ENCODE measurements around the gene RHBDL3.
A peak's percentile ranks its signal among the peaks of the same experiment; 100 is the strongest.

RHBDL3 gene

DNA sequence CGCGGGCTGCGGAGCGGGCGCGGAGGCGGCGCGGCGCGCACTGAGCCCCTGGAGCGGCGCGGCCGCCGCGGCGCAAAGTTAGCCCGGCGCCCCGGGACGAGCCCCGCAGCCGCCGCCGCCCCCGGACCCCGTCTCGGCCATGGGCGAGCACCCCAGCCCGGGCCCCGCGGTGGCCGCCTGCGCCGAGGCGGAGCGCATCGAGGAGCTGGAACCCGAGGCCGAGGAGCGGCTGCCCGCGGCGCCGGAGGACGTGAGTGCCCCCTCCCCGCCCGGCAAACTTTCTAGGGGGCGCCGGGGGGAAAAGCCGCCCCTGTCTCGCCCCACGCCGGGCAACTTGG lies 388 bp downstream of the RHBDL3 start:
- WGBS (ENCODE audit: insufficient coverage, insufficient read length): no CpG with 5 or more reads among the region's 55 CpGs
- H3K27me3 ChIP-seq (ENCODE audit: control insufficient read depth, insufficient read depth, low read length): peaks cover 14% of the 10 kb centered on the region; the same call in 1 of the 2 replicates
- peak overlapping the region; percentile 79 for H3K4me3 ChIP-seq (ENCODE audit: low read length)

GRCh38 chr17:32266389-32267301 lies 1.0 kb downstream of the RHBDL3 start:
- Histone ChIP-seq H3K4me1 (ENCODE audit: control insufficient read depth, insufficient read depth, low read length) (peaks cover 5% of the 10 kb centered on the region), H3K27me3 (ENCODE audit: control insufficient read depth, insufficient read depth, low read length) (peaks cover 14% of the 10 kb centered on the region; the same call in 1 of the 2 replicates), H3K36me3 (ENCODE audit: control insufficient read depth, insufficient read depth, low read length) (no peaks in the 10 kb centered on the region), H3K27ac (ENCODE audit: low read length) (no peak overlapping the region), H3K9me3 (ENCODE audit: control insufficient read depth, insufficient read depth, low read length) (no peaks in the 10 kb centered on the region), H3K4me3 (ENCODE audit: low read length) (peak overlapping the region; percentile 79)
- no peak for DNase-seq (ENCODE audit: low read depth, low spot score)
- WGBS (ENCODE audit: insufficient coverage, insufficient read length): no CpG with 5 or more reads among the region's 78 CpGs

More for the DNA sequence above, 388 bp downstream of the RHBDL3 start:
- no peak for DNase-seq (ENCODE audit: low read depth, low spot score)
- no peaks in the 10 kb centered on the region for H3K9me3 ChIP-seq (ENCODE audit: control insufficient read depth, insufficient read depth, low read length)
- H3K36me3 ChIP-seq (ENCODE audit: control insufficient read depth, insufficient read depth, low read length): no peaks in the 10 kb centered on the region
- H3K4me1 ChIP-seq (ENCODE audit: control insufficient read depth, insufficient read depth, low read length): peaks cover 5% of the 10 kb centered on the region
- no peak overlapping the region for H3K27ac ChIP-seq (ENCODE audit: low read length)

GRCh38 chr17:32267690-32268205 lies 2.1 kb downstream of the RHBDL3 start:
- Histone ChIP-seq H3K9me3 (ENCODE audit: control insufficient read depth, insufficient read depth, low read length) (no peaks in the 10 kb centered on the region), H3K36me3 (ENCODE audit: control insufficient read depth, insufficient read depth, low read length) (no peaks in the 10 kb centered on the region), H3K4me1 (ENCODE audit: control insufficient read depth, insufficient read depth, low read length) (peaks cover 5% of the 10 kb centered on the region), H3K4me3 (ENCODE audit: low read length) (no peak overlapping the region), H3K27ac (ENCODE audit: low read length) (no peak overlapping the region), H3K27me3 (ENCODE audit: control insufficient read depth, insufficient read depth, low read length) (peaks cover 14% of the 10 kb centered on the region; the same call in 1 of the 2 replicates)
- DNase-seq (ENCODE audit: low read depth, low spot score): no peak
- no CpG with 5 or more reads among the region's 10 CpGs for WGBS (ENCODE audit: insufficient coverage, insufficient read length)

DNA sequence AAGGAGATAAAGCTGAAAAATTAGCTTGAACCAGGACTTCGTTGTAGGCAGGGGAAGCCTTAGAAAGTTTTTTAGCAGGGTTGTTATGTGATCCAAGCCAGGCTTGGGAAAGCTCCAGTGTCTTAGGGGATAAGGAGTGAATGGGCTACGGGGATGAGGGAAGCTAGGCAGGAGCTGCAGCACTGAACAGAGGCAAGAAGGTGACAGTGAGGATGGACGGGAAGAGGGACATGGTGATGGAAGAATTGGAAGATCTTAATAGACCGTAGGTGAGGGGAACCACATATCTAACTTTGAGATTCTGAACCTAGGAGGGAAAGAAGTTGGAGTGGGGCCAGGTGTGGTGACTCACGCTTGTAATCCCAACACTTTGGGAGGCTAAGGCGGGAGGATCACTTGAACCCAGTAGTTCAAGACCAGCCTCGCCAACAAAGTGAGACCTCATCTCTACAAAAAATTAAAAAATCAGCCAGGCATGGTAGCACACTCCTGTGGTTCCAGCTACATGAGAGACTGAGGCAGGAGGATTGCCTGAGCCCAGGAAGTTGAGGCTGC lies 3.2 kb downstream of the RHBDL3 start:
- Histone ChIP-seq H3K36me3 (ENCODE audit: control insufficient read depth, insufficient read depth, low read length) (no peaks in the 10 kb centered on the region), H3K4me3 (ENCODE audit: low read length) (no peak overlapping the region), H3K27ac (ENCODE audit: low read length) (no peak overlapping the region), H3K4me1 (ENCODE audit: control insufficient read depth, insufficient read depth, low read length) (peaks cover 5% of the 10 kb centered on the region), H3K27me3 (ENCODE audit: control insufficient read depth, insufficient read depth, low read length) (peaks cover 14% of the 10 kb centered on the region; the same call in 1 of the 2 replicates), H3K9me3 (ENCODE audit: control insufficient read depth, insufficient read depth, low read length) (no peaks in the 10 kb centered on the region)
- DNase-seq (ENCODE audit: low read depth, low spot score): no peak
- WGBS (ENCODE audit: insufficient coverage, insufficient read length): no CpG with 5 or more reads among the region's 7 CpGs

GRCh38 chr17:32269377-32269776 lies 3.7 kb downstream of the RHBDL3 start:
- Histone ChIP-seq H3K27me3 (ENCODE audit: control insufficient read depth, insufficient read depth, low read length) (peaks cover 13% of the 10 kb centered on the region; the same call in 1 of the 2 replicates), H3K4me3 (ENCODE audit: low read length) (no peak overlapping the region), H3K36me3 (ENCODE audit: control insufficient read depth, insufficient read depth, low read length) (no peaks in the 10 kb centered on the region), H3K27ac (ENCODE audit: low read length) (no peak overlapping the region), H3K9me3 (ENCODE audit: control insufficient read depth, insufficient read depth, low read length) (no peaks in the 10 kb centered on the region), H3K4me1 (ENCODE audit: control insufficient read depth, insufficient read depth, low read length) (peaks cover 3% of the 10 kb centered on the region)
- no peak for DNase-seq (ENCODE audit: low read depth, low spot score)
- no CpG with 5 or more reads among the region's 11 CpGs for WGBS (ENCODE audit: insufficient coverage, insufficient read length)

GRCh38 chr17:32271844-32272243 lies 6.2 kb downstream of the RHBDL3 start:
- no peaks in the 10 kb centered on the region for H3K9me3 ChIP-seq (ENCODE audit: control insufficient read depth, insufficient read depth, low read length)
- H3K4me1 ChIP-seq (ENCODE audit: control insufficient read depth, insufficient read depth, low read length): peaks cover 9% of the 10 kb centered on the region
- no peak overlapping the region for H3K4me3 ChIP-seq (ENCODE audit: low read length)
- WGBS (ENCODE audit: insufficient coverage, insufficient read length): no CpG with 5 or more reads among the region's 8 CpGs
- no peak overlapping the region for H3K27ac ChIP-seq (ENCODE audit: low read length)
- H3K27me3 ChIP-seq (ENCODE audit: control insufficient read depth, insufficient read depth, low read length): peaks cover 6% of the 10 kb centered on the region; the same call in 1 of the 2 replicates
- DNase-seq (ENCODE audit: low read depth, low spot score): no peak
- no peaks in the 10 kb centered on the region for H3K36me3 ChIP-seq (ENCODE audit: control insufficient read depth, insufficient read depth, low read length)

GRCh38 chr17:32274101-32274500 lies 8.5 kb downstream of the RHBDL3 start:
- H3K27ac ChIP-seq (ENCODE audit: low read length): no peak overlapping the region
- peaks cover 9% of the 10 kb centered on the region; the same call in 1 of the 2 replicates for H3K4me1 ChIP-seq (ENCODE audit: control insufficient read depth, insufficient read depth, low read length)
- no peak for DNase-seq (ENCODE audit: low read depth, low spot score)
- H3K36me3 ChIP-seq (ENCODE audit: control insufficient read depth, insufficient read depth, low read length): no peaks in the 10 kb centered on the region
- H3K4me3 ChIP-seq (ENCODE audit: low read length): no peak overlapping the region
- no peaks in the 10 kb centered on the region for H3K9me3 ChIP-seq (ENCODE audit: control insufficient read depth, insufficient read depth, low read length)
- no peaks in the 10 kb centered on the region for H3K27me3 ChIP-seq (ENCODE audit: control insufficient read depth, insufficient read depth, low read length)
- no CpG with 5 or more reads among the region's 5 CpGs for WGBS (ENCODE audit: insufficient coverage, insufficient read length)

DNA sequence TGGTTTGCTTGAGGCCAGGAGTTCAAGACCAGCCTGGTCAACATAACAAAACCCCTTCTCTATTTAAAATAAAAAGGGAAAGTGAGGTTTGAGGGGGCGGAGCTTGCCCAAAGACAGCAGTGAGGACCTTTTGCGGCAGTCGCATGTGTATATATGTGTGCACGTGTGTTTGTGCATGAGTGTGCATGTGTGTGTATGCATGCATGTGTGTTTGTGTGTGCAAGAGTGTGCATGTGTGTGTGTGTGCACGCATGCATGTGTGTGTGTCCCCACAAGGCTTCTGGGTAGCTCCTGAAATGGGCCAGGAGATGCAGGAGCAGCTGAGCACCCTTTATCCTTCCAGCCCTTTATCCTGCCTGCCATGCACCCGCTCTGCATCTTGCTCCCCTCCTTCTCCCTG lies 9.0 kb downstream of the RHBDL3 start:
- Histone ChIP-seq H3K36me3 (ENCODE audit: control insufficient read depth, insufficient read depth, low read length) (no peaks in the 10 kb centered on the region), H3K27me3 (ENCODE audit: control insufficient read depth, insufficient read depth, low read length) (no peaks in the 10 kb centered on the region), H3K4me3 (ENCODE audit: low read length) (no peak overlapping the region), H3K27ac (ENCODE audit: low read length) (no peak overlapping the region), H3K9me3 (ENCODE audit: control insufficient read depth, insufficient read depth, low read length) (no peaks in the 10 kb centered on the region), H3K4me1 (ENCODE audit: control insufficient read depth, insufficient read depth, low read length) (peaks cover 12% of the 10 kb centered on the region; the same call in 1 of the 2 replicates)
- WGBS (ENCODE audit: insufficient coverage, insufficient read length): no CpG with 5 or more reads among the region's 6 CpGs
- DNase-seq (ENCODE audit: low read depth, low spot score): no peak

GRCh38 chr17:32275060-32276042 lies 9.7 kb downstream of the RHBDL3 start:
- no peak for DNase-seq (ENCODE audit: low read depth, low spot score)
- H3K4me3 ChIP-seq (ENCODE audit: low read length): no peak overlapping the region
- no CpG with 5 or more reads among the region's 19 CpGs for WGBS (ENCODE audit: insufficient coverage, insufficient read length)
- H3K27ac ChIP-seq (ENCODE audit: low read length): no peak overlapping the region
- H3K27me3 ChIP-seq (ENCODE audit: control insufficient read depth, insufficient read depth, low read length): no peaks in the 10 kb centered on the region
- no peaks in the 10 kb centered on the region for H3K36me3 ChIP-seq (ENCODE audit: control insufficient read depth, insufficient read depth, low read length)
- H3K9me3 ChIP-seq (ENCODE audit: control insufficient read depth, insufficient read depth, low read length): no peaks in the 10 kb centered on the region
- H3K4me1 ChIP-seq (ENCODE audit: control insufficient read depth, insufficient read depth, low read length): peaks cover 13% of the 10 kb centered on the region

DNA sequence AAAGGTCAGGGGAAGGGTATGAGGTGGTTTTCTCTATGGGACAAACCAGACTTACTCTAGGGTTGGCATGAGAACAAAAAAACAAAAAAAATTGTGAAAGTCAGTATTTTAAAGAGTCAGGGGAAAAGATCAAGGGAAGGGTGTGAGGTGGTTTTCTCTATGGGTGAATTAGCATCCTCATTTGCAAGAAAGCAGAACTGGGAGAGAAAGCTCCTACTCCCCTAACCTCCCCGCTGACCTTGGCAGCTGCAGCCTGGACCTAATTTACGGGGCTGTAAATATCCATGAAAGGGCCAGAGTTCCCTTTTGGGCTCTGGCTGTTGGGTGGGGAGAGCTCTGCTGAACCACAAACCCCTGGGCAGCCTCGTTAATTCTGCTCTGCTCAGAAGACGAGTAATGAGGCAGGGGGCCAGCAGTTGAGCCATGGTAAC lies 10.6 kb downstream of the RHBDL3 start:
- no peak for DNase-seq (ENCODE audit: low read depth, low spot score)
- no peaks in the 10 kb centered on the region for H3K27me3 ChIP-seq (ENCODE audit: control insufficient read depth, insufficient read depth, low read length)
- peaks cover 16% of the 10 kb centered on the region for H3K4me1 ChIP-seq (ENCODE audit: control insufficient read depth, insufficient read depth, low read length)
- H3K27ac ChIP-seq (ENCODE audit: low read length): no peak overlapping the region
- no peaks in the 10 kb centered on the region for H3K9me3 ChIP-seq (ENCODE audit: control insufficient read depth, insufficient read depth, low read length)
- WGBS (ENCODE audit: insufficient coverage, insufficient read length): no CpG with 5 or more reads among the region's 4 CpGs
- no peak overlapping the region for H3K4me3 ChIP-seq (ENCODE audit: low read length)
- no peaks in the 10 kb centered on the region for H3K36me3 ChIP-seq (ENCODE audit: control insufficient read depth, insufficient read depth, low read length)

Data from iPS DF 6.9 (cell line).